Measurements from ENCODE around the gene GPR84. TPM values are rescaled to one million over a fixed set of nuclear protein-coding genes. Genes with fewer than 3 reads are reported as not detected.

Gene GPR84
- total and polyA plus RNA-seq, 2 experiments from 2014 or later: not detected

DNA sequence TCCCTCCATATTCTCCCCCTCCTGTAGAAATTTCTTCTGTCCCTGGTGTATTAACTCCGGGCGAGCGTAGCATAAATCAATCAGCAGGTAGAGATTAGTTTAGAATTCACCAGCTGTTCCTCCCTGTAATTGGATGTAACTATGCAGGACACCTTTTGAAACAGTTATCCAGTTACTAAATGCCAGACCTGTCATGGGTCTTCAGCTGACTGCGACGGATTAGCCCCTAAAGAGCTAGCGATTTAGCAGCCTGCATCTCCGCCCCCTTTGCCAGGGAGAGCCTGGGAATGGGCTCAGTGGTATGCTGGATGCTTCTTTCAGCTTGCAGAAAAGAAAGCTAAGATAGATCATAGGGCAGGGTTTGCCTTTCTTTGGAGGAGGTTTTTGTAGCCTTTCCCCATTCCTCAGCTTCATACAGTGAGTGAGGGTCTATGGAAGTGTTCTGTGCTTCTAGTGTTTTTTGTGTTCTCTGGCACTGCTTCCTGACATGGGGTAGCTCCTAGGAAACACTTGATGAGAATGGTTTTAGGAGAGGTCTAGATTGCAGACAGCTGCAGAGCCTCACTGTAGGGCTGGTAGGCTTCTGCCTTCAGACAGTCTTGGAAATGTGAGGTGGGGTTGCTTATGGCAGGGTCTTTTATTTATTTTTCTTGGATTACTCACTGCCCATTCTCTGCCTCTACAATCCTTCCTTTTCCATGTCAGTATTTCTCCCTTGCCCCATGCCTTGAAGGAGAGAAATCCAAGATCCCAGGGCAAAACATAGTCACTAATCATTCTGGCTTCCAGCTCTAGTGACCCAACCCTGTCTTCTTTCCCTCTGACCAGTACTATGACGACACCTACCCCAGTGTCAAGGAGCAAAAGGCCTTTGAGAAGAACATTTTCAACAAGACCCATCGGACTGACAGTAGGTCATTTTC, 22.6 kb downstream of the GPR84 start:
- Mint-ChIP-seq H3K27me3 (ENCODE audit: insufficient read depth, low read depth, poor library complexity) (peaks cover 7% of the 10 kb centered on the region), H3K36me3 (ENCODE audit: low read depth) (peaks cover 37% of the 10 kb centered on the region), H3K4me1 (peaks cover 2% of the 10 kb centered on the region; the same call in 1 of the 3 replicates), H3K27ac (no peak overlapping the region), H3K4me3 (no peak overlapping the region), H3K9me3 (no peaks in the 10 kb centered on the region)
- H2AFZ ChIP-seq: no peak overlapping the region
- DNase-seq (ENCODE audit: low spot score) (no peak), ATAC-seq (no peak)
- H3K36me3 ChIP-seq (ENCODE audit: insufficient read depth): peaks cover 25% of the 10 kb centered on the region
- no peaks in the 10 kb centered on the region for H3K9me2 ChIP-seq (ENCODE audit: insufficient read depth)
- H3K79me2 ChIP-seq (replicated peaks; ENCODE audit: insufficient read depth): peaks cover 10% of the 10 kb centered on the region
- H3F3A ChIP-seq (replicated peaks; ENCODE audit: low read depth): 0 out of 2 replicates have a peak, but pooled peaks cover 4% of the 10 kb centered on the region
- peaks cover 6% of the 10 kb centered on the region; the same call in 1 of the 2 replicates for H3K4me1 ChIP-seq (ENCODE audit: insufficient read depth)
- no peak overlapping the region for H3K27ac ChIP-seq (ENCODE audit: low read depth)
- no peak overlapping the region for H3K4me2 ChIP-seq
- H4K20me1 ChIP-seq (replicated peaks; ENCODE audit: insufficient read depth): peaks cover 13% of the 10 kb centered on the region
- no peaks in the 10 kb centered on the region for H3K27me3 ChIP-seq (ENCODE audit: insufficient read depth)
- H3K4me3 ChIP-seq: no peak overlapping the region
- no peak for TF ChIP-seq NANOG (IDR thresholded peaks at IDR 0.05; ENCODE audit: borderline replicate concordance)
- TF ChIP-seq EZH2 (IDR thresholded peaks at IDR 0.05; ENCODE audit: low read depth, unreplicated experiment): no peak
- TF ChIP-seq ZNF331 (CRISPR knock-in tag; IDR thresholded peaks at IDR 0.05; ENCODE audit: low read depth): no peak
- no peak for TF ChIP-seq POLR2AphosphoS5 (IDR thresholded peaks at IDR 0.05; ENCODE audit: low read depth)
- TF ChIP-seq, protein P1, sequence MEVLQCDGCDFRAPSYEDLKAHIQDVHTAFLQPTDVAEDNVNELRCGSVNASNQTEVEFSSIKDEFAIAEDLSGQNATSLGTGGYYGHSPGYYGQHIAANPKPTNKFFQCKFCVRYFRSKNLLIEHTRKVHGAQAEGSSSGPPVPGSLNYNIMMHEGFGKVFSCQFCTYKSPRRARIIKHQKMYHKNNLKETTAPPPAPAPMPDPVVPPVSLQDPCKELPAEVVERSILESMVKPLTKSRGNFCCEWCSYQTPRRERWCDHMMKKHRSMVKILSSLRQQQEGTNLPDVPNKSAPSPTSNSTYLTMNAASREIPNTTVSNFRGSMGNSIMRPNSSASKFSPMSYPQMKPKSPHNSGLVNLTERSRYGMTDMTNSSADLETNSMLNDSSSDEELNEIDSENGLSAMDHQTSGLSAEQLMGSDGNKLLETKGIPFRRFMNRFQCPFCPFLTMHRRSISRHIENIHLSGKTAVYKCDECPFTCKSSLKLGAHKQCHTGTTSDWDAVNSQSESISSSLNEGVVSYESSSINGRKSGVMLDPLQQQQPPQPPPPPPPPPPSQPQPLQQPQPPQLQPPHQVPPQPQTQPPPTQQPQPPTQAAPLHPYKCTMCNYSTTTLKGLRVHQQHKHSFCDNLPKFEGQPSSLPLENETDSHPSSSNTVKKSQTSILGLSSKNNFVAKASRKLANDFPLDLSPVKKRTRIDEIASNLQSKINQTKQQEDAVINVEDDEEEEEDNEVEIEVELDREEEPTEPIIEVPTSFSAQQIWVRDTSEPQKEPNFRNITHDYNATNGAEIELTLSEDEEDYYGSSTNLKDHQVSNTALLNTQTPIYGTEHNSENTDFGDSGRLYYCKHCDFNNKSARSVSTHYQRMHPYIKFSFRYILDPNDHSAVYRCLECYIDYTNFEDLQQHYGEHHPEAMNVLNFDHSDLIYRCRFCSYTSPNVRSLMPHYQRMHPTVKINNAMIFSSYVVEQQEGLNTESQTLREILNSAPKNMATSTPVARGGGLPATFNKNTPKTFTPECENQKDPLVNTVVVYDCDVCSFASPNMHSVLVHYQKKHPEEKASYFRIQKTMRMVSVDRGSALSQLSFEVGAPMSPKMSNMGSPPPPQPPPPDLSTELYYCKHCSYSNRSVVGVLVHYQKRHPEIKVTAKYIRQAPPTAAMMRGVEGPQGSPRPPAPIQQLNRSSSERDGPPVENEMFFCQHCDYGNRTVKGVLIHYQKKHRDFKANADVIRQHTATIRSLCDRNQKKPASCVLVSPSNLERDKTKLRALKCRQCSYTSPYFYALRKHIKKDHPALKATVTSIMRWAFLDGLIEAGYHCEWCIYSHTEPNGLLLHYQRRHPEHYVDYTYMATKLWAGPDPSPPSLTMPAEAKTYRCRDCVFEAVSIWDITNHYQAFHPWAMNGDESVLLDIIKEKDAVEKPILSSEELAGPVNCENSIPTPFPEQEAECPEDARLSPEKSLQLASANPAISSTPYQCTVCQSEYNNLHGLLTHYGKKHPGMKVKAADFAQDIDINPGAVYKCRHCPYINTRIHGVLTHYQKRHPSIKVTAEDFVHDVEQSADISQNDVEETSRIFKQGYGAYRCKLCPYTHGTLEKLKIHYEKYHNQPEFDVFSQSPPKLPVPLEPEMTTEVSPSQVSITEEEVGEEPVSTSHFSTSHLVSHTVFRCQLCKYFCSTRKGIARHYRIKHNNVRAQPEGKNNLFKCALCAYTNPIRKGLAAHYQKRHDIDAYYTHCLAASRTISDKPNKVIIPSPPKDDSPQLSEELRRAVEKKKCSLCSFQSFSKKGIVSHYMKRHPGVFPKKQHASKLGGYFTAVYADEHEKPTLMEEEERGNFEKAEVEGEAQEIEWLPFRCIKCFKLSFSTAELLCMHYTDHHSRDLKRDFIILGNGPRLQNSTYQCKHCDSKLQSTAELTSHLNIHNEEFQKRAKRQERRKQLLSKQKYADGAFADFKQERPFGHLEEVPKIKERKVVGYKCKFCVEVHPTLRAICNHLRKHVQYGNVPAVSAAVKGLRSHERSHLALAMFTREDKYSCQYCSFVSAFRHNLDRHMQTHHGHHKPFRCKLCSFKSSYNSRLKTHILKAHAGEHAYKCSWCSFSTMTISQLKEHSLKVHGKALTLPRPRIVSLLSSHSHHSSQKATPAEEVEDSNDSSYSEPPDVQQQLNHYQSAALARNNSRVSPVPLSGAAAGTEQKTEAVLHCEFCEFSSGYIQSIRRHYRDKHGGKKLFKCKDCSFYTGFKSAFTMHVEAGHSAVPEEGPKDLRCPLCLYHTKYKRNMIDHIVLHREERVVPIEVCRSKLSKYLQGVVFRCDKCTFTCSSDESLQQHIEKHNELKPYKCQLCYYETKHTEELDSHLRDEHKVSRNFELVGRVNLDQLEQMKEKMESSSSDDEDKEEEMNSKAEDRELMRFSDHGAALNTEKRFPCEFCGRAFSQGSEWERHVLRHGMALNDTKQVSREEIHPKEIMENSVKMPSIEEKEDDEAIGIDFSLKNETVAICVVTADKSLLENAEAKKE (CRISPR knock-in tag; IDR thresholded peaks at IDR 0.05): no peak
- no peak for TF ChIP-seq CREB1 (CRISPR knock-in tag; IDR thresholded peaks at IDR 0.05; ENCODE audit: low read depth)
- TF ChIP-seq STAT1 (IDR thresholded peaks at IDR 0.05; ENCODE audit: unreplicated experiment): no peak
- TF ChIP-seq, protein P2, sequence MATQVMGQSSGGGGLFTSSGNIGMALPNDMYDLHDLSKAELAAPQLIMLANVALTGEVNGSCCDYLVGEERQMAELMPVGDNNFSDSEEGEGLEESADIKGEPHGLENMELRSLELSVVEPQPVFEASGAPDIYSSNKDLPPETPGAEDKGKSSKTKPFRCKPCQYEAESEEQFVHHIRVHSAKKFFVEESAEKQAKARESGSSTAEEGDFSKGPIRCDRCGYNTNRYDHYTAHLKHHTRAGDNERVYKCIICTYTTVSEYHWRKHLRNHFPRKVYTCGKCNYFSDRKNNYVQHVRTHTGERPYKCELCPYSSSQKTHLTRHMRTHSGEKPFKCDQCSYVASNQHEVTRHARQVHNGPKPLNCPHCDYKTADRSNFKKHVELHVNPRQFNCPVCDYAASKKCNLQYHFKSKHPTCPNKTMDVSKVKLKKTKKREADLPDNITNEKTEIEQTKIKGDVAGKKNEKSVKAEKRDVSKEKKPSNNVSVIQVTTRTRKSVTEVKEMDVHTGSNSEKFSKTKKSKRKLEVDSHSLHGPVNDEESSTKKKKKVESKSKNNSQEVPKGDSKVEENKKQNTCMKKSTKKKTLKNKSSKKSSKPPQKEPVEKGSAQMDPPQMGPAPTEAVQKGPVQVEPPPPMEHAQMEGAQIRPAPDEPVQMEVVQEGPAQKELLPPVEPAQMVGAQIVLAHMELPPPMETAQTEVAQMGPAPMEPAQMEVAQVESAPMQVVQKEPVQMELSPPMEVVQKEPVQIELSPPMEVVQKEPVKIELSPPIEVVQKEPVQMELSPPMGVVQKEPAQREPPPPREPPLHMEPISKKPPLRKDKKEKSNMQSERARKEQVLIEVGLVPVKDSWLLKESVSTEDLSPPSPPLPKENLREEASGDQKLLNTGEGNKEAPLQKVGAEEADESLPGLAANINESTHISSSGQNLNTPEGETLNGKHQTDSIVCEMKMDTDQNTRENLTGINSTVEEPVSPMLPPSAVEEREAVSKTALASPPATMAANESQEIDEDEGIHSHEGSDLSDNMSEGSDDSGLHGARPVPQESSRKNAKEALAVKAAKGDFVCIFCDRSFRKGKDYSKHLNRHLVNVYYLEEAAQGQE (IDR thresholded peaks at IDR 0.05; ENCODE audit: unreplicated experiment): no peak
- no peak for TF ChIP-seq CTCF (conservative IDR thresholded peaks at IDR 0.05; ENCODE audit: low read depth in 2 of 2)
- TF ChIP-seq ZNF114 (CRISPR knock-in tag; IDR thresholded peaks at IDR 0.05): no peak
- no peak for TF ChIP-seq JUNB (IDR thresholded peaks at IDR 0.05; ENCODE audit: unreplicated experiment)
- TF ChIP-seq, protein P3, sequence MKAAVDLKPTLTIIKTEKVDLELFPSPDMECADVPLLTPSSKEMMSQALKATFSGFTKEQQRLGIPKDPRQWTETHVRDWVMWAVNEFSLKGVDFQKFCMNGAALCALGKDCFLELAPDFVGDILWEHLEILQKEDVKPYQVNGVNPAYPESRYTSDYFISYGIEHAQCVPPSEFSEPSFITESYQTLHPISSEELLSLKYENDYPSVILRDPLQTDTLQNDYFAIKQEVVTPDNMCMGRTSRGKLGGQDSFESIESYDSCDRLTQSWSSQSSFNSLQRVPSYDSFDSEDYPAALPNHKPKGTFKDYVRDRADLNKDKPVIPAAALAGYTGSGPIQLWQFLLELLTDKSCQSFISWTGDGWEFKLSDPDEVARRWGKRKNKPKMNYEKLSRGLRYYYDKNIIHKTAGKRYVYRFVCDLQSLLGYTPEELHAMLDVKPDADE (IDR thresholded peaks at IDR 0.05): no peak
- no peak for TF ChIP-seq EZH2phosphoT487 (IDR thresholded peaks at IDR 0.05; ENCODE audit: unreplicated experiment)
